Neural progenitor cell (in vitro differentiated cells): ENCODE data around the gene TMEM37. TPM values are rescaled to one million over a fixed set of nuclear protein-coding genes. Genes with fewer than 3 reads are reported as not detected.

Experiments used
- DNase-seq: peaks from one replicate; pipeline ENCODE4 v3.0.0-alpha.2; 2016; ENCODE audit warnings: low spot score
- H2AFZ ChIP-seq: fragments of 200-600 bp; sonication (generic); replicated peaks from 2 replicates; pipeline ENCODE4 v1.6.1; 2016; ENCODE audit warnings: antibody characterized with exemption
- H3F3A ChIP-seq: fragments of 200-600 bp; sonication (generic); 2 replicates; pipeline ENCODE4 v1.6.1; 2016; ENCODE audit warnings: antibody characterized with exemption, low read depth
- H3K27ac ChIP-seq: fragments of 200-600 bp; sonication (generic); 2 replicates; pipeline ENCODE4 v1.5.1; 2016; ENCODE audit warnings: mild to moderate bottlenecking
- H3K27me3 ChIP-seq: fragments of 200-600 bp; sonication (generic); 2 replicates; pipeline ENCODE4 v1.6.1; 2016; ENCODE audit warnings: mild to moderate bottlenecking, moderate library complexity
- H3K36me3 ChIP-seq: fragments of 200-600 bp; sonication (generic); 2 replicates; pipeline ENCODE4 v1.5.1; 2016
- H3K4me1 ChIP-seq: fragments of 200-600 bp; sonication (generic); 2 replicates; pipeline ENCODE4 v1.6.1; 2016; ENCODE audit warnings: mixed run types
- H3K4me2 ChIP-seq: fragments of 200-600 bp; sonication (generic); 2 replicates; pipeline ENCODE4 v1.6.1; 2016
- H3K4me3 ChIP-seq: fragments of 200-600 bp; sonication (generic); 2 replicates; pipeline ENCODE4 v1.5.1; 2016
- H3K79me2 ChIP-seq: fragments of 200-600 bp; sonication (generic); 2 replicates; pipeline ENCODE4 v1.6.1; 2016; ENCODE audit warnings: low read depth
- H3K9ac ChIP-seq: fragments of 200-600 bp; sonication (generic); 2 replicates; pipeline ENCODE4 v1.6.1; 2016
- H3K9me3 ChIP-seq: fragments of 200-600 bp; sonication (generic); 2 replicates; pipeline ENCODE4 v1.5.1; 2016; ENCODE audit warnings: low read depth
- H4K20me1 ChIP-seq: fragments of 200-600 bp; sonication (generic); 2 replicates; pipeline ENCODE4 v1.6.1; 2016; ENCODE audit warnings: low read depth
- H3K27ac Mint-ChIP-seq: 3 replicates; pipeline ENCODE4 v1.8.0; 2021; ENCODE audit warnings: mixed read lengths
- H3K27me3 Mint-ChIP-seq: 2 replicates; pipeline ENCODE4 v1.8.0; 2022; ENCODE audit warnings: low read depth, mild to moderate bottlenecking, inconsistent platforms, moderate library complexity, mixed read lengths; ENCODE audit not compliant: insufficient read depth
- H3K36me3 Mint-ChIP-seq: 3 replicates; pipeline ENCODE4 v1.8.0; 2021; ENCODE audit warnings: mixed read lengths
- H3K4me1 Mint-ChIP-seq: 3 replicates; pipeline ENCODE4 v1.8.0; 2021; ENCODE audit warnings: mixed read lengths
- H3K4me3 Mint-ChIP-seq: 3 replicates; pipeline ENCODE4 v1.8.0; 2021; ENCODE audit warnings: mild to moderate bottlenecking, moderate library complexity, mixed read lengths
- H3K9me3 Mint-ChIP-seq: 3 replicates; pipeline ENCODE4 v1.8.0; 2020; ENCODE audit warnings: mixed read lengths
- EZH2 ChIP-seq: fragments of 200-600 bp; sonication (generic); IDR thresholded peaks from 2 replicates; pipeline ENCODE4 v1.6.1; 2017; ENCODE audit warnings: antibody characterized with exemption, mild to moderate bottlenecking, moderate library complexity
- EZH2phosphoT487 ChIP-seq: fragments of 200-600 bp; sonication (generic); IDR thresholded peaks from 2 replicates; pipeline ENCODE4 v1.6.1; 2017; ENCODE audit warnings: antibody characterized with exemption
- total RNA-seq: library from RNA; depleted of rRNA; stranded (reverse); fragments of >200 nt; gene quantifications from 2 replicates; pipeline ENCODE4 v1.2.3, GENCODE V29; 2015; ENCODE audit warnings: low replicate concordance
- TF ChIP-seq, protein P1 (sequence below): fragments of 200-600 bp; sonication (generic); IDR thresholded peaks from 2 replicates; pipeline ENCODE4 v1.5.1; 2017; ENCODE audit warnings: antibody characterized with exemption, mild to moderate bottlenecking

TMEM37 gene
- total RNA-seq, 1 donor from 2014 or later, result 1.0 TPM

DNA sequence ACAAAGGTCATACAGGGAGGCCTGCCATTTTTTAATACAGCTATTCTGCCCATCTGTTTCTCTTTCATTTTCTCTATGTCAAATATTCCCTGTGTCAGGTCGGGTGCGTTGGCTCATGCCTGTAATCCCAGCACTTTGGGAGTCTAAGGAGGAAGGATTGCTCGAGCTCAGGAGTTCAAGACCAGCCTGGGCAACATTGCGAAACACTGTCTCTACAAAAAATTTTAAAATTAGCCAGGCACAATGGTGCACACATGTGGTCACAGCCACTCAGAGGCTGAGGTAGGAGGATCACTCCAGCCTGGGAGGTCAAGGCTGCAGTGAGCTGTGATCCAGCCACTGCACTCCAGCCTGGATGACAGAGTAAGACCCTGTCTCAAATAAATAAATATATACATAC, 34.7 kb downstream of the TMEM37 start:
- Mint-ChIP-seq H3K4me3 (no peak overlapping the region), H3K4me1 (no peaks in the 10 kb centered on the region), H3K27ac (no peak overlapping the region), H3K9me3 (no peaks in the 10 kb centered on the region), H3K27me3 (peaks cover 6% of the 10 kb centered on the region), H3K36me3 (no peaks in the 10 kb centered on the region)
- Histone ChIP-seq H3K4me2 (no peak overlapping the region), H3K9me3 (no peaks in the 10 kb centered on the region), H3K4me3 (no peak overlapping the region), H3K9ac (no peak overlapping the region), H3K79me2 (no peaks in the 10 kb centered on the region), H3K36me3 (no peaks in the 10 kb centered on the region), H3K27ac (no peak overlapping the region), H3K27me3 (no peaks in the 10 kb centered on the region), H2AFZ (no peak overlapping the region), H4K20me1 (no peaks in the 10 kb centered on the region), H3K4me1 (no peaks in the 10 kb centered on the region), H3F3A (no peaks in the 10 kb centered on the region)
- TF ChIP-seq EZH2 (no peak), EZH2phosphoT487 (no peak)
- TF ChIP-seq, protein P1, sequence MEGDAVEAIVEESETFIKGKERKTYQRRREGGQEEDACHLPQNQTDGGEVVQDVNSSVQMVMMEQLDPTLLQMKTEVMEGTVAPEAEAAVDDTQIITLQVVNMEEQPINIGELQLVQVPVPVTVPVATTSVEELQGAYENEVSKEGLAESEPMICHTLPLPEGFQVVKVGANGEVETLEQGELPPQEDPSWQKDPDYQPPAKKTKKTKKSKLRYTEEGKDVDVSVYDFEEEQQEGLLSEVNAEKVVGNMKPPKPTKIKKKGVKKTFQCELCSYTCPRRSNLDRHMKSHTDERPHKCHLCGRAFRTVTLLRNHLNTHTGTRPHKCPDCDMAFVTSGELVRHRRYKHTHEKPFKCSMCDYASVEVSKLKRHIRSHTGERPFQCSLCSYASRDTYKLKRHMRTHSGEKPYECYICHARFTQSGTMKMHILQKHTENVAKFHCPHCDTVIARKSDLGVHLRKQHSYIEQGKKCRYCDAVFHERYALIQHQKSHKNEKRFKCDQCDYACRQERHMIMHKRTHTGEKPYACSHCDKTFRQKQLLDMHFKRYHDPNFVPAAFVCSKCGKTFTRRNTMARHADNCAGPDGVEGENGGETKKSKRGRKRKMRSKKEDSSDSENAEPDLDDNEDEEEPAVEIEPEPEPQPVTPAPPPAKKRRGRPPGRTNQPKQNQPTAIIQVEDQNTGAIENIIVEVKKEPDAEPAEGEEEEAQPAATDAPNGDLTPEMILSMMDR, result no peak
- no peak for DNase-seq

DNA sequence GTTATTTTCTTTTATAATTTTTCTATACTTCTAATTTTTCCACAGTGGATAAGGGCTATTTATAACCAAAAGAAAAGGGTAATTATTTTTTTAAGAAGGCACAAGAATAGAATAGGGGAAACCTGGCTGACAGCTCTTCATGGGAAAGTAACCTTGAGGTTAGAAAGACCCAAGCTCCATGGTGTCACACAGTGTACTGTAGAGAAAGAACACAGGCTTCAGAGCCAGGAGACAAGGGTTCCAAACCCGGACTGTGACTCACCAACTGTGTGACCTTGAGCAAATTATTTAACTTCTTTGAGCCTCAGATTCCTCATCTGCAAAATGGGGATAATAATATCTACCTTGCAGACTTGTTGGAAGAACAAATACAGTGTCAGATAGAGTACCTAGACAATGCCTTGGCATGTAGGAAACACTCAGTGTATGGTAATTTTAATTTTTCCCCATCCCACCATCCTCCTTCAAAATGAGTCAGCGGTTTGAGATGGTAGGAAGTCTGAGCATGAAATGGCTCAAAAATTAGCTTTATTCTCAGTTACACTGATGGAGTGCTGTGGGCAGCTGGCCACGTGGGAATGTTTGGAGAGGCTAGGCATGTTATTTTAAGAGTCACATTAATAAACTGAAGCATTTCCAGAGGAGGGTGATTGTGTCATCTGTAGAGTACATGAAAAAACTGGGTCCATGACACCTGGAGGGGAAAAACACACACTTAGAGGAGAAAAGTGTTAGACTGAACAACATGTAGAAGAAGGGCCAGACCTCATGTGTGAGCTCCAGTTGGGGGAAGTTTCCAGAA, 36.7 kb downstream of the TMEM37 start:
- Histone ChIP-seq H2AFZ (no peak overlapping the region), H3K27me3 (no peaks in the 10 kb centered on the region), H3K4me2 (no peak overlapping the region), H3K27ac (no peak overlapping the region), H3K9me3 (no peaks in the 10 kb centered on the region), H3F3A (no peaks in the 10 kb centered on the region), H3K4me1 (no peaks in the 10 kb centered on the region), H3K4me3 (no peak overlapping the region), H4K20me1 (no peaks in the 10 kb centered on the region), H3K9ac (no peak overlapping the region), H3K36me3 (no peaks in the 10 kb centered on the region), H3K79me2 (no peaks in the 10 kb centered on the region)
- H3K27ac Mint-ChIP-seq, result no peak overlapping the region
- peaks cover 6% of the 10 kb centered on the region for H3K27me3 Mint-ChIP-seq
- no peak for DNase-seq
- H3K4me3 Mint-ChIP-seq, result no peak overlapping the region
- TF ChIP-seq EZH2phosphoT487 (no peak), EZH2 (no peak)
- TF ChIP-seq, protein P1, result no peak
- H3K9me3 Mint-ChIP-seq, result no peaks in the 10 kb centered on the region
- H3K4me1 Mint-ChIP-seq, result no peaks in the 10 kb centered on the region
- H3K36me3 Mint-ChIP-seq, result no peaks in the 10 kb centered on the region

DNA sequence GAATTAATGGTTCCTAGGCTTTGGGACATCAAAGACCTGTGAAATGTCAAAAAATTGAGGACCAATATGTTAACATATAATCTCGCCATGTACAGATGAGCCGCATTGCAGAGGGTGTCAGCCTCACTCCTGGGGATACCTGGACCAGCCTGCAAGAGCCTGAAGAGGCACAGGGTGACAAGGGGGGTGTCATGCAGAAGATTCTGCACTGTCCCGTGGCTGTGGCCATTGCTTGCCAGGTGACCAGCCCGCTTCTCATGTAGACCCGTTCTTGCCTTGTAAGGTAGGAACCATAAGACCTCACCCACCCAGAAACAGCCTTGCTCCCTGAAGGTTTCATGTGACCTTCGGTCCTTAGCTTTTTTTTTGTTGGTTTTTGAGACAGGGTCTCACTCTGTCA, 37.5 kb downstream of the TMEM37 start:
- no peak for DNase-seq
- Histone ChIP-seq H4K20me1 (no peaks in the 10 kb centered on the region), H3K4me1 (no peaks in the 10 kb centered on the region), H3K9ac (no peak overlapping the region), H3K27ac (no peak overlapping the region), H3F3A (no peaks in the 10 kb centered on the region), H3K4me3 (no peak overlapping the region), H3K79me2 (no peaks in the 10 kb centered on the region), H3K9me3 (no peaks in the 10 kb centered on the region), H3K27me3 (no peaks in the 10 kb centered on the region), H3K4me2 (no peak overlapping the region), H3K36me3 (no peaks in the 10 kb centered on the region), H2AFZ (no peak overlapping the region)
- H3K36me3 Mint-ChIP-seq, result no peaks in the 10 kb centered on the region
- peaks cover 4% of the 10 kb centered on the region for H3K4me1 Mint-ChIP-seq
- no peak overlapping the region for H3K4me3 Mint-ChIP-seq
- peaks cover 4% of the 10 kb centered on the region for H3K27me3 Mint-ChIP-seq
- no peaks in the 10 kb centered on the region for H3K9me3 Mint-ChIP-seq
- no peak overlapping the region for H3K27ac Mint-ChIP-seq
- TF ChIP-seq EZH2 (no peak), EZH2phosphoT487 (no peak)
- TF ChIP-seq, protein P1, result no peak
